GM21723 (cell line): ENCODE data around the gene SLC40A1.

ENCODE experiments used
- ATAC-seq: cut with Tn5 transposase; IDR thresholded peaks from one replicate; pipeline ENCODE4 v1.9.1; 2021; ENCODE audit warnings: mild to moderate bottlenecking, moderate library complexity; ENCODE audit not compliant: unreplicated experiment

SLC40A1 gene, protein sequence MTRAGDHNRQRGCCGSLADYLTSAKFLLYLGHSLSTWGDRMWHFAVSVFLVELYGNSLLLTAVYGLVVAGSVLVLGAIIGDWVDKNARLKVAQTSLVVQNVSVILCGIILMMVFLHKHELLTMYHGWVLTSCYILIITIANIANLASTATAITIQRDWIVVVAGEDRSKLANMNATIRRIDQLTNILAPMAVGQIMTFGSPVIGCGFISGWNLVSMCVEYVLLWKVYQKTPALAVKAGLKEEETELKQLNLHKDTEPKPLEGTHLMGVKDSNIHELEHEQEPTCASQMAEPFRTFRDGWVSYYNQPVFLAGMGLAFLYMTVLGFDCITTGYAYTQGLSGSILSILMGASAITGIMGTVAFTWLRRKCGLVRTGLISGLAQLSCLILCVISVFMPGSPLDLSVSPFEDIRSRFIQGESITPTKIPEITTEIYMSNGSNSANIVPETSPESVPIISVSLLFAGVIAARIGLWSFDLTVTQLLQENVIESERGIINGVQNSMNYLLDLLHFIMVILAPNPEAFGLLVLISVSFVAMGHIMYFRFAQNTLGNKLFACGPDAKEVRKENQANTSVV

DNA sequence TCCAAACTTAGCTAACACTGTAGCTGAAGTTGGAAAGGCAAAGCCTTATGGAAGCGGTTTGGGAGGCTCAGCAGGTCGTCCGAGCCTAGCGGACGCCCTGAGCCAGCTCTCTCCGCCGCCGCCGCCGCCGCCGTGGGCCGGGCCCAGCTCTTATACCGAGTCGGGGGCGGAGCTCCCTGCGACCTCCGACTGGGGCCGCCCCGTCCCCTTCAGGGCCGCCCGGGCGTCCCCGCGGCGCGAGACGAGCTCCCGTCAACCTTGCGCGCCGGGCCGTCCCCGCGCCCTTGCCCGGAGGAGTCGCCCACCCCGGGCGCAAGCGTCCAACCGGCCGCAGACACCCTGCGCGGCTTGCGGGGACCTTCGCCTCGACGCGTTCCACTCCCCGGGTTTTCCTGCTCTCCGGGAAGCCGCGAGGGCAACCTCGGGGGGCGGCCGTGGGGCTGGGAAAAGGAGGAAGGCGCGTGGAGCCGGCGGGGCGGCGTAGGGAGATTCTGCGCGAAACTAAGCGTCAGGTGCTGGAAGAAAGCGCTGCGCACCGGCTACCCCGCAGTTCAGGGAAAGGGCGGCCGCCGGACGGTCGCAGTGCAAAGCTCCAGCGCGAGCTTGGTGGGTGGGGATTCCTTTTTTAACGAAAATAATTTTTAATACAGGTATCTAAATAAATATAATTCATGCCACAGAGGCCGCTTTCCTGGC, at the start of gene SLC40A1:
Gene SLC40A1 (minus strand): TSS at position 129 of the 696 bp plus-strand sequence. CDS start 326 bp downstream, outside the sequence.
- peak; percentile 76 for ATAC-seq

DNA sequence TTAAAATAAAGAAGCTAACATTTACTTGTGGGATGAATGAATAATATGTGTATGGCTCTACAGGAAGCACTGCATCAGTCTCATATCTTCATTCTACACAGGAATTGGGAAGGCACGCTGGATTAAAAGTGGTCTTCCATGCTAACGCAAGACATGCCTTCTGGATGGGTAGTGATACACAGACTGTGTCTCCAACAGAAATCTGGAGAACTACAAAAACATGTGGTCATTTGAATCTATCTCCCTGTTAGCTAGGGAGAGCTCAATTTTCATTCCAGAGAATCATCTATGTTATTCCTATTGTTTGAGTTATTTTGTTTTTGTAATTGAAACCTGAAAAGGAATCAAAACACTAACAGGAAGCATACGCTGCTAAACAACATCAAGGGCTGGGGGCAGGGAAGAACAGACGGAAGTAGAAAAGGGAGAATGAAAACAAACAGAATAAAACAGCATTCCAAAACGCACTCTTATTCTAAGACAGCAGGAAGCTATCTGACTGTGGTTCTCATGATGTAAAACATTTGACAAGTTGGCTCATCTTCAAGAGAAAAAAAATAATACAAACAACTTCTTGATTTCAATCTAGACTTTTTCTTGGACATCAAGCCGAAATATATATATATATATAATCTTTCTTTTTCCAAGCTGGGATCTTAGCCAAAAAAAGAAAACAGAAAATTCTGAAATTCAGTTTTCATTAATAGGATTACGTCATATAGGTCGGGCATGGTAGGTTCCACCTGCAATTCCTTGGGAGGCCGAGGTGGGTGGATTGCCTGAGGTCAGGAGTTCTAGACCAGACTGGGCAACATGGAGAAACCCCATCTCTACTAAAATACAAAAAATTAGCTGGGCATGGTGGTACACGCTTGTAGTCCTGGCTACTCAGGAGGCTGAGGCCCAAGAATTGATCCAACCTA, 49.2 kb upstream of the SLC40A1 start:
- ATAC-seq = no peak

DNA sequence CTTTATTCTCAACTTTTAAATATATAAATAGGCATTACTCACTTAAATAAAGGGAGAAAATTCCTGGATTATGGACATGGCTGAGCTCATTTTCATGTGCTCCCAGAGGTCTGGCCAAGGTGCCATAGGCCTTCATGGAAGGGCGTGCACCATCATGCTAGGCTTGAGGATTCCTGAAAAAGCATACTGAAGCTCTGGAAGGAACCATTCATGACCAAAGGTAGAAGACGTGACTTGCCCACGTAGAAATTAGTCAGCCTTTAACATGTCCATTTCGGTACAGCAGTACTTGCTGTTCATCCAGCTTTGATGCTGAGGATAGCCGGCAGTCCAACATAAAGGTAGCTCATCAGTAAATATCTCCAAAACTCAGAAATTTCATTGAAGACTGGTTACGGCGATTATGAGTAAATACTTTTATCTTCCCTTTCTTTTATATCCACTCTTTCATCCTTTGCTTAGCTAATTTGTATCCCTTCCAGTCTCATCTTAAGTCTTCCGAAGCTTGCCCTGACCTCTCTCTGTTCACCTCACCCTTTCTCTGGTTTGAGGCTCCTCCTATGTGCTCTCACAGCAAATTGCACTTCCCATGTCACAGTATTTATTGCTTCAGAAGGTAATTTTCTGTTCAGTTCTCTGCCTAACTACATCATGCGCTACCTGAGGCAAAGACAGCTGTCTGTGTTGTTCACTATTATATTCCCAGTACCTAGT, 48.4 kb upstream of the SLC40A1 start:
- ATAC-seq = no peak

GRCh38 chr2:189627789-189628188, 47.2 kb upstream of the SLC40A1 start:
- no peak for ATAC-seq

- ATAC-seq = no peak
These were observed 45.0 kb upstream of the SLC40A1 start for GRCh38 chr2:189625636-189626035.

DNA sequence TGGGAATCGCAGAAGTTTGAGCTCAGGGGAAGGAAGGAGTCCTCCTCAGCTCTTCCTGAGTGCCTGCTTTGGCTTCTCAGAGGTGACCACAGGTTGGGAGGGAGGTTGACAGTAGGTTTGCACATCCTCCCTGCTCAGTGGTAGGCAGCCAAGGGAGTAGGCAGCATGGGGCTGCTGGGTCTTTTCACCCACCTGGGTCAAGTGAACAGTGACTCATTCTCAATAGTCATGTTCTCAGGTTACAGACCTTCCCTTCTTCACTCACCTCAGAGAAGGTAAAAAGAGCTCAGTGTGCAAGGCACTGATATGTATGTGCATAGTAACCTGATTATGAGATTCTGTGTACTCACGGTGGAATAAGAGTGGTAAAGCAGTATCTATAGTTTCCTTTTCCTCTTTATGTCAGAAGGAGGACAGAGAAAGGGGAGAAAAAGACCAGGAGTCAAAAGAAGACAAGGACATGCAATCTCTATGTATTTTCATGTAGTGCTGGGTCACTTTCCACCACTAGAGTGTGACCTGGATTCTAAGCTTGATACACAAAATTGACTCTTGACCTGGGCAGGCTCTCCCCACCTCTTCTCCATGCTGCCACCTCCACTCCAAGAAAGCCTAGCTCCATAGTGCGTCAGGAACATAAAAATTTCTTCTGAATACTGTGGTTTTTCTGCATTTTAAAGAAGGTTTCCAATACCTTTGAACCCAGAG, 44.2 kb upstream of the SLC40A1 start:
- ATAC-seq = no peak

GRCh38 chr2:189623049-189623448, 42.5 kb upstream of the SLC40A1 start:
- no peak for ATAC-seq

- ATAC-seq = no peak
These were observed 41.2 kb upstream of the SLC40A1 start for GRCh38 chr2:189621781-189622180.

GRCh38 chr2:189618197-189618596, 37.6 kb upstream of the SLC40A1 start:
- no peak for ATAC-seq

- no peak for ATAC-seq
These were observed 34.0 kb upstream of the SLC40A1 start for GRCh38 chr2:189614585-189614984.

DNA sequence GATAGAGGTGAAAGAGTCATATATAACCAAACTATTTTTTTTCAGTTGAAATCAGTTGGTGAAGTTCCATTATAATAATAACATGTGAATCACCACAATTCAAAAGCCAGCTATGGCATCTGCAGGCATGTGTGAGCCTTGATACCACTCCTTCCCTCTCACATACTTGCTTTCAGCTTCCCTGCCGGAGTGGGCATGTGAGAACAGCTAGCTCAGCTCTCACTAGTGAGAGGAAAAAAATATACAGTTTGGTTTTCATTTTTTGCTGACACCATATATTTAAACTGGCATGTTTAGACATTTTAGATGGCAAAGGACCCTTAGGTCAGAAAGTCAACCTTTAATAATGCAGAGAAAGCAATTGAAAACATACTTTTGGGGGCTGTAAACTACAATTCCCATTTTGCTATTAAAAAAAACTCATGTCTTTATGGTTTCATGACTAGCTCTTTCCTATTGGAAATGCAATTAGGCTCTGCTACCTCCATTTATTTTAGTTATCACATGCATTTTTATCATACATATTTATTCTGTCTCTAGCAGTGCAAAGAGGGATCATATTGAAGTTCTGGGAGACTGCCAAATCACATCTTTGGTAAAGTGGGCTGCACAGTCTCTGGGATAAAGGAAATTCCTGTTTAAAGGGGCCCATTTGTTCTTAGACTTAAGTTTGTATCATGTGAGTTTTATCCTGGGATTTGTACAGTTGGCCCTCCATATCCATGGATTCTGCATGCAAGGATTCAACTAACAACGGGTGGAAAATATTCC, 33.2 kb upstream of the SLC40A1 start:
- ATAC-seq = no peak

DNA sequence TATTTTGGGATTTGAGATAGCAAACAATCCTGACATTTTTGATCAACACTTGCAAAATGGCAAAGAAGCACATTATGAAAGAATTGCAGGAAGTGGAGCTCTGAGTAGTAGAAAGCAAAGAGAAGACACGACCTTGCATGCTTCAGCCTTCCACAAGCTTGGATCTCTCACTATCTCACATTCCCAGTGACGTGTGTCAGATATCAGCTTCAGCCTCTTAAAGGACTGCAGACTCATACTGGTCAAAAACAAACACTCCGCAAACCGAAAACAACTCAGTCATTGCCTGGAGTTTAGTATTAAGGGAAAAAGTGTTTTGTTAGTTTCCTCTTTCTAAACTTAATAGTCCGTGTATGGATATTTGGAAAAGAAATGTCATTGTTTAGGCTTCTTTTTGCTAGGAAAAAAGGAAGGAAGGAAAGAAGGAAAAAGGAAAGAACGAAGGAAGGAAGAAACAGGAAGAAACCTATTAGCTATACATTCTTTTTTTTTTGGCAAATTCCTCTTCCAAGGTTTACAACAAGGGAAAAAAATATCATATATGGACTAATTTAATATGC, 32.6 kb upstream of the SLC40A1 start:
- ATAC-seq = no peak

GRCh38 chr2:189610700-189611099, 30.1 kb upstream of the SLC40A1 start:
- no peak for ATAC-seq

DNA sequence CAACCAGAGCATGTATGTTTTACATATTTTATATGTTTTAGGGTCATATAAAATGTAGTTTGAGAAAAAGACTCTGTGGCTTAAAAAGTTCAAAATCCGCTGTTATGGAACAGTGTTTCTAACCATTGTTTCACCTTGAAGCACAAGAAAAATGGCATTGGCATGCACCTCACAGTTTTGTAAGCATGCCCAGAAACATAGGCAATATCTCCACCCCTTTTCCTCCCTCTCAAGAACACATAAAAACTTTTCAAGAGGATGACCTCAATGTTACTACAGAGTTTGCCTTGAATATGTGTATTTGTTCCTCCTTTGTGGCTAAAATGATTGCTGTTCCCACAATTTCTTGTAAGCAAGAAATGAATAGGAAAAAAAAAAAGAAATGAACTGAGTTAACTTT, 29.3 kb upstream of the SLC40A1 start:
- no peak for ATAC-seq

- ATAC-seq = no peak
These were observed 28.8 kb upstream of the SLC40A1 start for GRCh38 chr2:189609423-189609816.

DNA sequence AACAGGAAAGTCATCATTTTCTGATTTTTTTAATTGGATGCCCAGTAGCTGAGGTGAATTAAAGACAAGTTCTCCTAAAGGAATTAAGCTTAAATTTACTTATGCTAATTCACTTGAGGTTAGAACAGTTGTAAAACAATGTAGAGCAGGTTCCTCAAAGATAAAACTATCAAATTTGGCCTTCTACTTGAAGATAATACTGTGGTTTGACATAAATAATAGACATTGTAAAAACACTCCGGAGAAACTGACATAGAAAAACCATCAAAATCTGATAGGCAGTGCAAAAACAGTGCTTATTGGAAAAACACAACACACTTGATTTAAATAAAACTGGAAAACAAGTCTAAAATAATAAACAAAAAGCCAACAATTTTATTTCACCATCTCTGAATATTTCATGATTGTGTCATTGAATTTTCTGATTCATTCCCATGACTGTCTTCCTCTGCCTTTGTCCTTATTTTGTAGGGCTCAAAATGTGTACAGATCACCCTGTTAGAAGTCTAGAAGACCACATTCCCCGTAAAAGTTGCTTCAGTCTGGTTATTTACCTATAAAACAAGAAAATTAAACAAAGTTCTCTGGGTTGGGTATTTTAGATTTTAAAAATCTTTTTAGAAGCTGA, 28.3 kb upstream of the SLC40A1 start:
- no peak for ATAC-seq

GRCh38 chr2:189608170-189608569, 27.6 kb upstream of the SLC40A1 start:
- no peak for ATAC-seq

GRCh38 chr2:189602233-189602632, 21.6 kb upstream of the SLC40A1 start:
- no peak for ATAC-seq
